Lung microvascular endothelial cell (primary cell): ENCODE data around the gene SSU72. TPM values are rescaled to one million over a fixed set of nuclear protein-coding genes. Genes with fewer than 3 reads are reported as not detected.
A peak's percentile ranks its signal among the peaks of the same experiment; 100 is the strongest.
"Not testable (repeated sequence)": the region's sequence is repeated elsewhere in the genome, so short reads cannot be mapped to it uniquely, and the experiment has no call there.

Experiments used
- DNase-seq, 2 donors: peaks; one replicate each; pipeline versions ENCODE4 v3.0.0 to v3.0.0-alpha.2; 2010; ENCODE audit warnings: low read depth in 2 of 2
- total RNA-seq: library from RNA; depleted of rRNA; stranded (reverse); fragments of >200 nt; gene quantifications from 2 replicates; pipeline ENCODE4 v1.2.1, GENCODE V29; 2014

The SSU72 gene
- total RNA-seq, 1 donor from 2014 or later: 50.8 TPM

DNA sequence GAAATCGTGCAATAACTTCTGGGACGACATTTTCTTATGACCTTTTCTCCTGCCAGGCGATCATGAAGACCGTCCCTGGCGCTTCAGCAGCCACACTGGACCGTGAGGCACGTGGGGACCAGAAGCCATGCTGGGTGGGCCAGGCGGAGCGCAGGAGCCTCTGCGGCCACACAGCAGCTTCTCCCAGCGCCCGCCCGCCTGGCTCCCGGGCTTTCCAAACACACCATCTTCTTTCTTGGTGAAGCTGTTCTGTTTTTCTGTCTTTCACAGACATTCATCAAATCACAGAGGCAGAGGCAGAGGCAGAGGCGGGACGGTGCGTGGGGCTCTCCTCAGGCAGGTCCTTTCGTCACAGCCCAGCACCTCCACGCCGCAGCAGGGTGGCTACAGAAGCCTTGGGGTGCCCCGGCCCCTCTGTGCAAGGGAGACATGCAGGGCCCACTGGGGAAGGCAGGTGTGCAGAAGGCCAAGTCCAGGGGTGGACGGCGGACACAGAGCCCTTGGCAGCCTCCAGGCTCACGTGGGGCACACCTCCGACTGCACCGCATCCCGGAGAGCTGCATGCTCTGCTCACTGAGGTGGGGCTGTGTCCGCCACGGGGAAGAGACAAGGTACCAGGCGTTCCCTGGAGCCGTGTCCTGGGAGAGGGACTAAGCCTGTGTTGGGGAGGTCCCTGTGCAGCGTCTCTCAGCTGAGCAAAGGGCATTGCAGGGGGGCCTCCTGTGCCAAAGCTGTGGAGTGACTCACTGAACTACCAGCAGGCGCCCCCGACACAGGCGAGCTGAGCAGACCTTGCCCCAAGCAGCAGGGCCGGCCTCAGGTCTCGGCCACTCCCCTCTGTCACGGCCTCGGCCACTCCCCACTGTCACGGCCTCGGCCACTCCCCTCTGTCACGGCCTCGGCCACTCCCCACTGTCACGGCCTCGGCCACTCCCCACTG lies 31.6 kb downstream of the SSU72 start:
- no peak for DNase-seq

DNA sequence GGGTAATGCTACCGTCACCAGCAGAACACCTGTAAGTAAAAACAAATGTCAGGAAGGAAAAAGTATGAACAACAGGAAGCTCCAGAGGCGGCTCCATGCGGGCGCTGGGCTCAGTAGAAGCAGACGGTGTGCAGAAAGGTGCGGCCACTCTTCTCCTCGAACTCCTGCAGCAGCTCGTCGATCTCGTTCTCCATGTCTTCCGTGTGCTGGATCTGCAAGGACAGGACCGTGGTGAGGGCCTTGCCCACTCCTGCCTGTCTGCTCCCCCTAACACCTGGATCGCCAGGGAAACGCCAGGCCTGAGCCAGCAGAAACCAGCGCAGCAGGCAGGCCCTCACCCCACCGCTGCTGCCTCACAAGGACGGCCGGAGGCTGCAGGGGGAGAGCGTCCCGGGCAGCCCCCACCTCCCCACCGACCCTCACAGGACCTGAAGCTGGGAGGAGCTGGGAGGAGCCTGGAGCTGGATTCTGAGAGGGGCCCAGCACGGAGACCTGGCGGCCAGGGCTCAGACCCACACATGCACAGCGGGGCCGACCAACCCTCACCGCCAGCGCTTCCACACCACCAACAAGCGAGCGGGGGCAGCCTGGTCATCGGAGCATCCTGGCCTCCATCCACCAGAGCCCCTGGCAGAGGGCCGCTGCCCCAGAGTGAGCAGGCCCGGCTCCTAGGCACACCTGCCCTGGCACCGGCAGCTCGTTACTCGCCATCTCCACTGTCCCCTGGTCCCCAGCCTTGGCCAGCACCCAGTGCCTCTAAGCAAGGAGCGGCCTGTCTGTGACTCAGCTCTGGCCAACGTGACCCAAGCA lies 32.5 kb downstream of the SSU72 start:
- DNase-seq: no peak

DNA sequence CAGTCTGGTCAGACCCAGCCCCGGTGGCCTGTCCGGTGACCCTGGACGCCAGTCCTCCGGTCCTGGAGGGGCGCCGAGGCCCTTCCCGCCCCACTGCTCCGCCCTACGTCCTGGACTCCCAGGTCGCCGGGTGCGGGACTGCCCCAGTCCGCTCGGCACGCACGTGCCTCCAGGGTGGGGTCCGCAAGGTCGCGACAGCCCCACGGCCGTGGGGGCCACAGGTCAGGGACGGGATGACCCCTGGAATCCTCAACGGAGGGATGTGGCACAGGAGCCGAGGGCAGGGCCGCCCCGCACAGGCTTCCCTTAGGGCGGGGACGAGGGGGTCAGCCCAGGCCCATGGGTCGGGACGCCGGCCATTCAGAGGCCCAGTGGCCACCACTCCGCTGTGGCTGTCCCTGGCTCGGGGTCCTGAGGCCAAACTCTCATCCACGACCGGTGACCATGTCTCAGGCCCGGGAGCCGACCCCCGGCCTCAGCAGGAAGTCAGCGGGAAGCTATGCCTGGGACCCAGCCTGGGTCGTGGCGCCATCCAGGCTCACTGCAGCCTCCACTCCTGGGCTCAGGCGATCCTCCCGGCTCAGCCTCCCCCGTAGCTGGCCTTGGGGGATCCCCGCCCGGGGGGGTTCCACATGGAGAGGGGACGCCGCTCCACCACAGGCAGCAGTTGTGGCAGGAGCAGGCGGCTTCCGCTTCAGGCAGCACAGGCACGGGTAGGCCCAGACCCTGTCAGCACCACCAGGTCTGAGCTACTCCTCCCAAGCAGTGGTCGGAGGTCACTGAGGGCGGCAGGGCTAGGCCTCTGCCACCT lies 33.6 kb downstream of the SSU72 start:
- DNase-seq: no peak

DNA sequence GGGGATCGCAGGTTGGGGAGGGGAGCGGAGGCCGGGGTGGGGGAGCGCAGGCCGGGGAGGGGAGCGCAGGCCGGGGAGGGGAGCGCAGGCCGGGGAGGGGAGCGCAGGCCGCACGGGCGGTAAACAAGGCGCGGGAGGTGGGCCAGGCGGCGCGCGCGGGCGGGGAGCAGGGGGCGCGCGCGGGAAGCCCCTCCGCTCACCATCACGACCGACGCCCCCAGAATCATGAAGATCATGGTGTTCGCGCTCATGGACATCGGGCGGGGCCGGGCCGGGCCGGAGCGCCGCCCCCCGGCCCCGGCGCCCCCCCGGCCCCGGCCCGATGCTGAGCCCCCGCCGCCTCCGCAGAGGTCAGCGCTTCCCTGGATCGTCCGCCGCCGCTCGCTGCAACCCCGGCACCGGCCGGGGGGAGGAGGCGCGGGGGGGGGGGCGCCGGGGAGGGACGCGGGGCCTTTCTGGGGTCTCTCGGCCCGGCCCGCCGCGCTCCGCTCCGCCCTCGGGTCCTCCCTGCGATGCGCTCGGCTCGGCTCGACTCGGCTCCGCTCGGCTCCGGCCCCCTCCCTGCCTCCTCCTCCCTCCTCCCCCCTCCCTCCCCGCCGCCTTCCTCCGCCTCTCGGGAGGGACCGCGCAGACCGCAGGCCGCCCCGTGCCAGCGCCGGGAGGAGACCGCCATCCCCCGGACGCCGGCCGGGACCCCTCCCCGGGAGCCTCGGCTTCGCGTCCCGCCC lies 34.4 kb downstream of the SSU72 start, which contains the start of gene TMEM240:
Gene TMEM240, minus strand, starts transcription at position 535 of the 728 bp plus-strand sequence. Its CDS starts 278 bp downstream, at position 257.
- DNase-seq: peak; percentile 71 to 78

DNA sequence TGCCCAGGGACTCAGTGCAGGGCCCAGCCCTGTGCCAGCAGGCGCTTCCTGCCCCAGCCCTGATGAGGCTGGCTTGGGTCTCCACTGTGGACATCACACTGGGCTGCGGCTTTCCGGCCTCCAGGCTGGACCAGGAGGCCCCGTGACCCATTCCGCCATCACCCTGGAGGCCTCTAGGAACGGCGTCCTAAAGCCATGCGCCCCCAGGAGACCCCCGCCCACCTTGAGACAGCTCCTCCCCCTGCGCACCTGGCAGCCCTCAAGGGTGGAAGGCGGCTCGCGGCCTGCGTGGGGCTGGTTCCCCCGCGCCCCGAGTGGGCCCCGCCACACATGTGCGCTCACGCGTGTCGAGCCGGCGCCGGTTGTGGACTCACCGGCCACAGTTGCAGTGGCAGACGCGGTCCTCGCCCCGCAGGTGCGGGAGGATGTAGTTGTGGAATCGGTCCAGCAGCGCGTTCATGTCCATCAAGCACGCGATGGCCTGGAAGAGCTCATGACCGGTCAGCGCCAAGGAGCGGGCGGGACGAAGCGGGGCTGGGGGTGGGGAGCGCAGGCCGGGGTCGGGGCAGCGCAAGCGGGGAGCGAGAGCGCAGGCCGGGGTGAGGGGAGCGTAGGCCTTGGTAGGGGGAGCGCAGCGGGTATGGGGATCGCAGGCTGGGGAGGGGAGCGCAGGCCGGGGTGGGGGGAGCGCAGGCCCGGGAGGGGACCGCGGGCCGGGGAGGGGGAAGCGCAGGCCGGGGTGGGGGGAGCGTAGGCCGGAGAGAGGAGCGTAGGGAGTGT lies 35.2 kb downstream of the SSU72 start:
- DNase-seq: peak; percentile 50 to 57

DNA sequence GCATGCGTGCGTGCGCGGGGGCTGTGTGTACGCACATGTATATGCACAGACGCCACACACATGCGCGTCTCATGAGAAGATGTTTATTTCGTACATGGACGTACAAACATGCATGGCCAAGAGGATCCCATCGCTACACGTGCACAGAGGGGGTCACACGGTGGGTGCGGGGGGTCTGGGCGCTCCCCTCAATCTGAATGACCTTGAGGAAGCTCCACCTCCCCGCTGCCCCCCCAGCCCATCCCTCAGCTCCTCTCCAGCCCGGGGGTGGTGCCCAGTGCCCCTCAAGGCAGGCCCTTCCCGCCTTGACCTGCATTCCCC lies 35.7 kb downstream of the SSU72 start:
- no peak for DNase-seq

DNA sequence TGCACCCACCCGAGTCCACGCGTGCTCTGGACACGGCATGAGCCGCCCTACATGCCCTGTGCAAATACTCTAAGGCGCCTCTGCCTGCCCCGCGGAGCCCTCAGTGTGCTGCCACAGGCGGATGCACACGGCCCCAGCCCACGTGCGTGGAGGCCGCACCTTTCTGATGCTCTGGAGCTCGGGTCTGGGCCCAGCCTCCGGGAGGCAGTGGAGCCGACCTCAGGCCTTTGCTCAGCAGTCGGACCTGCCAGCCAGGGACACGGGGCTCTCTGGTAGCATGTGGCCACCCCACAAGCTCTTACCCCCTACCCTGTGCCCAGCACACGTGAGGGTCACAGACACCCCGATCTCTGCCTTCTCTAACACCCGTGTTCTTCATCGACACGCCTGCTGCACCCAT lies 36.3 kb downstream of the SSU72 start:
- no peak for DNase-seq

DNA sequence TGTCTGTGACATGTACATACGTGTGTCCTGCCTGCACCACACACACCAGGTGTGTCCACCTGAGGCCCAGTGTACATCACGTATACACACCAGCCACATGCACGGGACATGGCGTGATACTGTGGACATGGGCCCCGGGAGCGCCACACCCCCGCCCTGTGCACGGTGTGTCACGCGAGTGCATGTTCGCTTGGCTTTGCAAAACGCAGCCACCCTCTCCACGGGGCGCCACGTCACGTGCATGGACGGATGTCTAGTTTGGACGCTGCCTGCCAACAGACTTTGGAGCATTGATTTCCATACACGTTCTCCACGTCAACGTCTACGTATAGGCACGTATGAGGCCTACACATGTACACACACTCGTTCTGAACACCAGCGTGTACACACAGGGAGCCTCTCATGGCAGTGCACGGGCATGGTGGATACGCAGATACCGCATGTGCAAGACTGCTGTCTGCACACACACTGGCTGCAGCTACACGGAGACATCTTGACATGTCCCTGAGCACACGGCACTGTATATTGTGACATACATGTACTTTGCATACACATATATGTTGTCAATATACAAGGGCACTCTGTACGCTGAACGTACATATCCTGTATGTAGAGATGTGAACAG lies 36.9 kb downstream of the SSU72 start:
- DNase-seq: no peak

DNA sequence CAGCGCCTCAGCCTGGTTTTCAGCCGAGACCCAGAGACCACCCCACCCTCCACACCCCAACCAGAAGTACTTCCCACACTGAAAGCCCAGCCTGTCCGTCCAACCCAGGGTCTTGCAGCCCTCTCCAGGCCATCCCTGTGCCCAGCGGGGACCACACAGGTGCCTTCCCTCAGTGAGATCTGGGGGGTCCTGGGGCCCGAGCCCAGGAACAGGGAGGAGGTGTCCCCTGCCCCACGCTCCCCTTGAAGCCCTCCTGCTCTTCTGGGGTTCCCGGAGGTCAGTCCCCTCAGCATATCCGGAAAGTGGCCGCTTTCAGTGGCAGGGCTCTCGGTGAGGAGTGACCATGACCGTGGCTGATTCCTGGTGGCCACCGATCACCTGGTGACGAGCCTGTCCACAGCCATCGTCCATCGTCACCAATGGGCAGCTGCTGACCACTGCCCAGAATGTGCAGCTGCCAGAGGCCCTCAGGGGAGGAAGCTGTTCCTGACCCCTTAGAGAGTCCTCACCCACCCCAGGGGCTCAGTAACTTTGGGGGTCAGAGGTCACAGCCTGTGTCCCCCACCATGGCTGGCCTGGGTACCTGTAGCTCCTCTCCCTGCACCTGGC lies 37.6 kb downstream of the SSU72 start:
- no peak for DNase-seq

DNA sequence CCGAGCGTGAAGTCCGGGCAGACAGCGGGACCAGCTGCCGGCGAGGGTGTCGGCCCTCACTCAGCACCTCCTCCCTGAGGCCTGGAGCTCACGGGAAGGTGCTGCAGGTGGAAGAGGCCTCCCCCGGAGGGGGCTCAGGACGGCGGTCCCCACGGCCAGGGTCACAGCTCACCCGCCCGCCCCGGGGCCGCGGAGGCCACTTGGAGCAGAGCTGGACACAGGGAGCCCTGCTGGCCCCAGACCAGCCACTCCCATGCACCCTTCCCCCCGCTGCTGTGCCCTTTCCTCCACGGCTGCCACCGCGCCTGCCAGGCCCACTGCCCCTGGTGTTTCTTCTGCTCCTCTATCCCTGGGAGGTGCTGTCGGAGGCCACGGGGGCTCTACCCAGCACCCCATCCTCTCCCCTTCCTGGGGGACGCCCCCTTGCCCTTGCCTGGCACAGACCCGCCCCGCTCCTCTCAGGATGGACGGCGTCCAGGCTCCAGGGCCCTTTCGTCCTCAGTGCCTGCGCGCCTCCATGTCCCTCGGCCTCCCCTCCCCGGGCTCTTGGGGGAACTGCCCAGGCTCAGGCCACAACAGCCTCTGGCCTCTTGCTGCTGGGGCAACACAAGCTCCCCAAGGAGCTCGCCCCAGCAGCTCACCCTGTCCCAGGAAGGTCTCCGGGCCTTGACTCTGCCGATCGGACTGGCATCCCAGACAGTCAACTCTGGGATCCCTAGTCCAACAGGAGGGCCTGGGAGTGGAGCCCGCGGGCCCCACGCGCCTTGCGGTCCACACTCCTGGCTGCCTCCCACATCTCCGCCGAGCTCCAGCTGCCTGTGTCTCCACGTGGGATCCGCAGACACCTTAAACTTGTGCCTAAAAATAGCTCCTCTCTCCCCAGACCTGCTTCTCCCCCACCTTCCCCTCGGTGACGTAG lies 38.4 kb downstream of the SSU72 start:
- no peak for DNase-seq

DNA sequence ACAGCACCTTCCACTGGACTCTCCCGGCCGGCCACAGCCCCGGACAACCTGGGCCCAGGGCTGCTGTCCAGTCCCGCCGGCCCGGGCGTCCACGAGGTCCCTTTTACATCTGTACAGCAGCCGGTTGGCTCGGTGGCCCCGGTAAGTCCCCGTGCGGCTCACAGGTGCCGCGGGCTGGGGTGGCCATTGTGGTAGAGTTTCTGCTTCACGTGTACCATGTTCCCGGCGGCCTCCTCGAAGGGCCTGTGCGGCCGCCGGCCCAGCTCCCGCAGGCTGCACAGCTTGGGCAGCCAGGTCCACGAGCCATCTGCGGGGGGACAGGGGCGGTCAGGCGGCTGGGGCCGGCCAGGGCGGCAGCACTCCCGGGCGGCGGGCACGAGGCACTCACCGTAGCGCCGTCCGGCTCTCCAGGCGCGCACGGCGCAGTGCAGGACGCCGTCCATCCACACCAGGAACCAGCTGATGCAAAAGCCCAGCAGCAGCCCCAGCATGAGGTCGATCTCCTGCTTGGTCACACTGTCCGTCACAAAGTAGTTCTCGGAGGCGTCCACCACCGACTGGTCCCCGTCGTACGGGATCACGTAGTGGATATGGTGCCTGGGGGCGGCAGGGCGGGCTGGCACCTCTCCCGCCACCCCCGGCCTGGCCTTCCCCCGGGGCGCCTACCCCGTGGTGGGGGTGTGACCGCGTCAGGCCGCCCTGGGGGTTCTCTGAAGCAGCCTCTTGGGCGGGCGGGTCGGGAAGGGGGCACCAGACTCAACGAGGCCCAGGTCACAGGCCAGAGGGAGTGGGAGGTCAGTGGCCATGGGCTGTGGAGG lies 39.3 kb downstream of the SSU72 start:
- no peak for DNase-seq

DNA sequence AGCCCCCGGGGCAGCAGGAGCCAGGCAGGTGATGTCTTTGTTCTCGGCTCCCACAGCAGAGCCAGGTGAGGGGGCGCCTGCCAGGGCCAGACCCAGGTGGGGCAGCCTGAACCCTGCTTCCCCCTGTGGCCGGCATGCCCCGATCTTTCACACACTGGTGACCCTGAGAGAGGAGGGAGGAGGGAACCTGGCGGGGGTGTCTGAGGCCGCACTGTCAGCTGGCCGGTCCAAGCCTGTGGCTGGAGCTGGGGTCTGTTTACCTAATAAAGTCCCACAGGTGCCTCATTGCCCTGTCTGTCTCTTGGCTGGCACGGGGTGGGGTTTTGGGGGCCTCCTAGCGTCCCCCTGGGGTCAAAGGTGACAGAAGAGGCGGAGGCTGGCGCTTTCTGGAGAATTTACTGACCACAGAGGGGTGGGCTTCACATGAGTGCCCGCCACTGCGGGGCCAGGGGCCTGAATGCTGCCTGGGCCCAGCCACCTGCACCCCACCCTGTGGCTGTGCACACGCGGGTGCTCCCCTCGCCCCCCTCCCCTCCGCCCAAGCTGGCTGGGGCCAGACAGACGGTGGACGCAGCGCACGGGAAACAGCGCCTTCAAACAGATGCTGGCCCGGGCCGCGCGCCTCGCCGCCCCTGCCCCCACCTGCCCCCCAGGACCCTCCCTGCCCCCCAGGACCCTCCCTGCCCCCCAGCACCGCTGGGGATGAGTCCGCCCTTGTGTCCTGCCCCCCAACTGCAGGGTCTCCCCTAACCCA lies 40.1 kb downstream of the SSU72 start:
- no peak for DNase-seq

DNA sequence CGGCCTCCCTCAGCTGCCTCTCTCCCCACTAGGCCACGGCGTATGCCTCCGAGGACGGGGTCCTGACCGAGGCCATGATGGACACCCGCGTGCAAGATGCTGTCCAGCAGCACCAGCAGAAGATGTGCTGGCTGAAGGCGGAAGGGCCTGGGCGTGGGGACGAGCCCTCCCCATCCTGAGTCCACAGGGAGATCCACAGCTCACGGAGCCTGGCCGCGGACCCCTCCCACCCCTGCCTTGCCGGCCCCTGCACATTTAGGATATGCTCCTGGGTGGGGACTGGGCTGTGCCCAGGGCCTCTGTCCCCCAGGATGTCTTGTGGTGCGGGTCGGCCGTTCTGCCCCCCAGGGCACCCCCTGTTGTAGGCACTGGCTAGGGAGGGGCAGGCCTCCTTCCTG lies 40.8 kb downstream of the SSU72 start:
- not testable (repeated sequence) for DNase-seq

DNA sequence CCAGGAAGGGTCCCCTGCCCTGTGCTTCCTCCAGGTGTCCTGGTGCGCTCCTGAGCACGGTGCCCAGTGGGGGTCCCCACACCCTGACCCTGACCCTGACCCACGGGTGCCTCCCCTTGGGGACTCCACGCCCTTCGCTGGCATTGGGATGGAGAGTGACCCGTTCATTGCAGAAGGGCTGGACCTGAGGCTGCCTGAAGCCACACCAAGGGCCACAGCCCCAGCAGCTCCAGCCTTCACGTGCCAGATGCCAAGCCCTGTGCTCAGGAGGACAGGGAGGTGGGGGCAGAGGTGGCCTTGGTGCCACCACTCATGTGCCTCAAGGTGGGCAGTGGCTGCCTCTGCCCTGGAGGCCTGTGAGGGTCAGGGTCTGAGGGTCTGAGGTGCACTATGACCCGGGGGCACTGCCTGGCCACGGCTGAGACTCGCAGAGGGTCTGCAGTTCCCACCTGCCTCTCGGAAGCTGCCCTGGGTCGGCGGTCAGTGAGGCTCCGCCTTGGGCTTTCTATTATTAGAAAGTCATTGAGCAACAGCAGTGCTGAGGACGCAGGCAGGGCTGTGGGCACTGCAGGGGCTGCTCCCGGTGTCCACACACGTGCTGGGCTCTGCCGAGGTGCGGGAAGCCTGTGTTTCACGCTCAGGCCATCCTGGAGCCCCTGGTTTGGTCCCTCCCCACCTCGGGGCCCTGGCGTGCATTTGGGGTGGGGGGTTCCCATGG lies 41.3 kb downstream of the SSU72 start:
- not testable (repeated sequence) for DNase-seq

DNA sequence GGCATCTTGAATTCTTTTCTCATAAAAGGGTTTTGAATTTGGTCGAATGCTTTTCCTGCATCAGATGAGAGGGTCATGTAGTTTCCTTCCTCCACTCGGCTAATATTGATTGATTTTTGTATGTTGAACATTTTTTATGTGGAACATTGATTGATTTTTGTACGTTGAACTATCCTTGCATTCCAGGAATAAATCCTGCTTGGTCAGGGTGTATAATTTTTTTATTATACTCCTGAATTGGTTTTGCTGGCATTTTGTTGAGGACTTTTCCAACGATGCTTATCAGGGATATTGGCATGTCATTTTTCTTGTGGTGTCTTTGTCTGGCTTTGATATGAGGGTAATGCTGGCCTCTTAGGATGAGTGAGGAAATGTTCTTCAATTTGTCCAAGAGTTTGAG lies 42.7 kb downstream of the SSU72 start:
- DNase-seq: no peak

DNA sequence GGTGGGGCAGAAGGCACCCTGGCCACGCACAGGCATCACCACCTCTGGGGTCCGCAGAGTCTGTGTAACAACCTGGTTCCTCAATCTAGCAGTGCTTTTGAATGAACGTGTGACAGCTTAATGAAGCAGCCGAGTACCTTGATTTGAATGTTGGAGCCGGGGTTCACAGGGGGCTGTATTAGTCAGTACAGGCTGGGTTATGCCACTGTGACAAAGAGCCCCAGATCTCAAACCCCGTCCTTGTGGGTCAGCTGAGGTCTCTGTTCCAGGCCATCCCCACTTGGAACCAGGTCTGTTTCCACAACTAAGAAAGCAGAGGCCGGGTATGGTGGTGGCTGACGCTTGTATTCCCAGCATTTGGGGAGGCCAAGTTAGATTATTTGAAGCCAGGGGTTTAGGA lies 44.7 kb downstream of the SSU72 start:
- DNase-seq: no peak
